Raji (cell line): ENCODE data around the gene RIOK3.

Source experiments
- POLR2A ChIP-seq: IDR thresholded peaks from 2 replicates; pipeline ENCODE4 v1.6.1; 2011; ENCODE audit warnings: low read depth, low read length, control low read depth; ENCODE audit not compliant: insufficient read depth

The RIOK3 gene

DNA sequence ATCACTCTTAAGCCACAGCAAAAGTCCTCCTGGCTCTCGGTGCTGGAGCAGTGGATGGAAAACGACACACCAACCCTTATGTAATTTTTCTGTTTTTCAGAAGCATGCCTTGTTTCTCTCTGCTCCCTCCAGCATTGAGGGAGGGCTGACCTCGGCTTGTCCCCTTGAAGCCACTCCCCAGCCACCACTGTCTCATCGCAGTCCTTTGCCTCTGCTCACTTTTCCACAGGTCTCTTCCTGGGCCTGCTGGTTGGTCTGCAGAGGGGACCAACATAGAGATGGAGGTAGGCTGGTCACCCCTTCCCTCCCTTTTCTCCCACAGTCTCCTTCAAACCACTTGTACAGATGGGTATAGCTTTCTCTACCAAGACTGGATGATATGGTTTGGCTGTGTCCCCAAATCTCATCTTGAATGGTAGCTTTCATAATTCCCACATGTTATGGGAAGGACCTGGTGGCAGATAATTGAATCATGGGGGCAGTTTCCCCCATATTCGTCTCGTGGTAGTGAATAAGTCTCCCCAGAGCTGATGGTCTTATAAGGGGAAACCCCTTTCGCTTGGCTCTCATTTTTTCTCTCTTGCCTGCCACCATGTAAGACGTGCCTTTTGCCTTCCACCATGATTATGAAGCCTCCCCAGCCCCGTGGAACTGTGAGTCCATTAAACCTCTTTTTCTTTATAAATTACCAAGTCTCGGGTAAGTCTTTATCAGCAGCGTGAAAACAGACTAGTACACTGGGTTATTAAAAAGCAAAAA is 14.3 kb upstream of the RIOK3 start:
- no peak for TF ChIP-seq POLR2A

DNA sequence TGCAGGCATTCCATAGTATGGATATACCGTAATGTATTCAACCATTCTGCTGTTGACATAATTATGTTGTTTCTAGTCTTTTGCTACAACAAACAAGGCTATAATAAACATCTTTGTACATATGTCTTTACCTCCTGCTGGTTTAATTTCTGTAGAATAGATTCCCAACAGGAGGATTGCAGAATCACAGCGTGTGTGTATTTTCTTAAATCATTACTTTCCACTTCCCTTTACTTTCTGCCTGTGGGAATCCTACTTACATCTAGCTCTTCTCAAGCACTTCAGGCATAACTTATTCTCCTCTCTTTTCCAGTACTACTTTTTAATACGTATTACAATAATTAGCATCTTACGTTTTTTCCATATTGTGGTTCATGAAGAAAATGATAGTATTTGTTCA is 13.0 kb upstream of the RIOK3 start:
- TF ChIP-seq POLR2A: no peak

DNA sequence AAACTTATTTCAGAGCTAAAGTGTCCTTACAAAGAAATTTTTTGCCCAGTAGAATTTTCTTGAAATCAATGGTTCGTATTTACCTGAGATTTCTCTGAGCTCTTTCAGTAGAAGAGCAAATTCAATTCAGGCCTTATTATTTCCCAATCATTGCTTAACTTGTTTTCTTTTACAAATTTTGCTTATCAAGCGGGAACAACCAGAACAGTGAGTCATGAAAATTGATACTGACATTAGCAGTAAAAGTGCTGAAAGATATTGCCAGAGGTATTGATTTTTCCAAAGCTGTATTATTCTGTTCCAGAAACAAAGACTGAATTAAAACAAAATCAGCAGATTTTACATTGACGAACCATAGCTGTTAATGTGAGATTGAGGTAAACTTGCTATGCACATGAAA is 10.1 kb upstream of the RIOK3 start:
- TF ChIP-seq POLR2A: no peak

DNA sequence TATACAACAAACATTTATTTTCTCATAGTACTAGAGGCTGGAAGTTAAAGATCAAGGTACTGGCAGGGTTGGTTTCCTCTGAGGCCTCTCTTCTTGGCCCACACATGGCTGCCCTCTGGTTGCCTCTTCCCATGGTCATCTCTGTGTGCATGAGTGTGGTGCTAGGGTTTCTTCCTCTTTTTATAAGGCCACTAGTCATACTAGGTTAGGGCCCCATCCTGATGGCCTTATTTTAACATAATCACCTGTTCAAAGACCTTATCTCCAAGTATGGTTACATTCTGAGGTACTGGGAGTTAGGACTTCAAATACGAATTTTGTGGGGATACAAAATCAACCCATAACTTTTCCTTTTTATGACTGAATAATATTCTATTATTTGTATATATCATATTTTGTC is 4.8 kb upstream of the RIOK3 start:
- no peak for TF ChIP-seq POLR2A

DNA sequence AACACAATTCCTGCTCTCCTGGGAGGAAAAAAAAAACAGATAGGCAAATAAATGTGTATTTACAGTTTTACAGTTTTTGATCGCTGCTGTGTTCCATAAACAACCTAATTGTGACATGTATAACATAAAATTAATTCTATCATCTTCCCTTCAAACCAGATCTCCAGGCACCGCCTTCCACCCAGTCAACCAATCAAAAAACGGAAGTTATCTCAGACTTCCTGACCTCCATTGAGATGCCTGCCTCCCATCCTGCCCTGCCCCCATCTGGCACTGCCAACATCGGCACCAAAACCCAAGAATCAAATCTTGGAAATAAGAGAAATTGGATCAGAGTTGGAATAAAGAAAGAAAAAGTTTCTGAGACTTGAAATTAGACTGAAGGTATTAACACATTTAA is 3.1 kb upstream of the RIOK3 start:
- no peak for TF ChIP-seq POLR2A

DNA sequence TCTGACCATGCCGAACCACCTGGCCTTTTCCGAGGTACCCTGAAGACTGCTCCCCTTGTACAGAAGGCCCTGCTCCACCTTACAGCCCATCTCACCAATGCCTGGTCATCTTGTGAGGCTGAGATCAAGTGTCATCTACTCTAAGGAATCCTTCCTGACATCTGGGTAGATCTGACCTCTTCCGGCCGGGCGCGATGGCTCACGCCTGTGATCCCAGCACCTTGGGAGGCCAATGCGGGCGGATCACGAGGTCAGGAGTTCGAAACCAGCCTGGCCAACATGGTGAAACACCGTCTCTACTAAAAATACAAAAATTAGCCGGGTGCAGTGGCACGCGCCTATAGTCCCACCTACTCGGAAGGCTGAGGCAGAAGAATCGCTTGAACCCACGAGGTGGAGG is 2.1 kb upstream of the RIOK3 start:
- TF ChIP-seq POLR2A: no peak

DNA sequence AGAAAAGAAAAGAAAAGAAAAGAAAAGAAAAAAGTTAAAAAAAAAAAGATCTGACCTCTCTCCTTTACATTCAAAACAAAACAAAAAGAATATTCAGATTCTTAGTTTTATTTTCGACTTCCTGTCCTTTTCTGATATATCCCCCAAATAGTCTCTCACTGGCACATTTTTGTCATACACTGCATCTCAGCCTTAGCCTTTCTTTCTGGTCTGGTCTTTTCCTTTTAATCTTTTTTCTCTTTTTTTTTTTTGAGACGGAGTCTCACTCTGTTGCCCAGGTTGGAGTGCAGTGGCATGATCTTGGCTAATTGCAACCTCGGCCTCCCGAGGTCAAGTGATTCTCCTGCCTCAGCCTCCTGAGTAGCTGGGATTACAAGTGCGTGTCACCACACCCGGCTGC is 1.6 kb upstream of the RIOK3 start:
- TF ChIP-seq POLR2A: no peak

DNA sequence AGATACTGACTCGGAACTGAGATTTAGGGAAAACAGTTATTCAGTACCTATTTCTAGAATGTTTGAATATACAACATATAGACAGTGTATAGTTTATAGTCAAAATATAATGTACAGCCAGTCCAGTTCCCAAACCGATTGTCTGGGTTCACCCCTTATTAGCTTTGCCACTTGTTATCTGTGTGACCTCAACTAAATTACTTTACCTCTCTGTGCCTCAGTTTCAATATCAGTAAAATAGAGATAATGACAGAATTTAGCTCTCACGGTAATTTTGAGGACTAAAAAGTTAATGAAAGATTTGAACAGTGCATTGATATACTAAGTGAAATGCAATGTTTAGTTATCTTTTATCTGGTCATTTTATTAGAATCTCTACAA is 750 bp upstream of the RIOK3 start:
- TF ChIP-seq POLR2A: no peak

DNA sequence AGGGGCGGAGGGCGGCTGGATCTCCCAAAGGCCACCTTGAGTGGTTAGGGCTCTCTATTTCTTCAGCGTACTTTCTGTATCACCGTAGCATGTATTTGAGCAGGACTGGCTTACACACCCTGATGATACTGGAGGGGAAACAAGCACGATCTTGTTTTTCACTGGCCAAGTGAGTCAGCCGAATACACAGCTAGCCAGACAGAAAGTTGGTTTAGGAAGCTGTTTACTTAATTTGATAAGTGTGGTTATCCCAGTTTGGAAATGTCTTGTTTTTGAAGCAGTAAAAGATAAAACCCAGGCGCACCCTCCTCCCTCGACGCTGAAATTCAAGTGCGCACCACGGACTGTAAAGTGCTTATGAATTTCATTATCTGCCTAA is 582 bp downstream of the RIOK3 start:
- no peak for TF ChIP-seq POLR2A

DNA sequence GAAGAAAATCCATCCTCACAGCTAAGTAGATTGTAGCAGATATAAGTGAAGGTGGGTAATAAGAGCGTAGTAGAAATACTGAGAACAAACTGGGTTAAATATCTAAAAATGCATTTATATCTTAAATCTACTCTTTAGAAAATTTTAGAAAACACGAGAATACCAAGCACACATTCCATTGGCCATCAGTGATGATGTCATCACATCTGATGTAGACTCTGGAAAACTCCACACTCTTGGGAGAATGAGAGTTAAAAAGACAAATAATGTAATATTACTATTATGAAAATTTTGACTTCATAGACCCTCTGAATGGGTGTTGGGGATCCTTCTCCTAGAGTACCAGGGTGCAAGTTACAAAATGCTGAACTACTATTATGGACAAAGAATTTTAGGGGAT is 3.7 kb downstream of the RIOK3 start:
- TF ChIP-seq POLR2A: no peak

DNA sequence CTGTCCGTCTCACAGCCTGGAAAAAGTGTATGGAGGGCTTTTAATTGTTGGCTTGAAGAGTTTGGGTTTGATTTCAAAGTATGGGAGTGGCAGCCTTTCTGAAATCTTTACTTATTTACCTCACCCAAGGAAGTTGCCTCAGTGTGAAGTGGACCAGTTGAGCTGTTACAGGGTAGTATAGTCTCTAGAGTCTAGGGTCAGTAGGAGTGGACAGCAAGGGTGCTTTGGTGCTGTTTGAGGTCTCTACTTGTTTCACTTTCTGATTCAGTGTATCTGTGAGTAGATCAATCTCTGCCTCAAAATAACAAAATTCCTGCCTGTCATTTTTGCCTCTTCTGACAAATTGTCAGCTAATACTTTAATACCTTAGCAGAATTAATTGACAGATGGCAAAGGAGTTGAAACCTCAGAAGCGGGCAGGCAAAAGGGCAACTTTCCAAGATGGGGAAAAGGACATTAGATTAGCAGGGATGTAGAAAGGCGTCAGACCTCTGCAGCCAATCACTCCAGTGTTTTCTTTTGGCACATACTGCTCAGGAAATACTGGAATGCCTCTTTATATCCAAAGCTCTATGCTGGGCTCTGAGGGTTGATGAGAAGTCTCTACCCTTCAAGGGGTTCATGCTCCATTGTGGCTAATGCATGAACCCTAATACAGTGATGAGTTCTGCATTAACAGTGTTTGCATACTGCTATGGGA is 5.9 kb downstream of the RIOK3 start:
- no peak for TF ChIP-seq POLR2A

DNA sequence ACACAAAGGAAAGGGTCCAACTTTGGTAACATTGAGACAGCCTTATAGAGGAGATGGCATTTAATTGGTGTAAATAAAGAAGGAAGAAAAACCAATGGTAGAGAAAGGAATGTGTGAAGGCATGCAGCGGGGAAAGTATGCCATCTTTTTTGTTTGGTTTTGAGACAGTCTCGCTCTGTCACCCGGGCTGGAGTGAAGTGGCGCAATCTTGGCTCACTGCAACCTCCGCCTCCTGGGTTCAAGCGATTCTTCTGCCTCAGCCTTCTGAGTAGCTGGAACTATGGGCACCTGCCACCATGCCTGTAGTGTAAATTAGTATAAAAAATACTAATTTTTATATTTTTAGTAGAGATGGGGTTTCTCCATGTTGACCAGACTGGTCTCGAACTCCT is 6.4 kb downstream of the RIOK3 start:
- TF ChIP-seq POLR2A: no peak

DNA sequence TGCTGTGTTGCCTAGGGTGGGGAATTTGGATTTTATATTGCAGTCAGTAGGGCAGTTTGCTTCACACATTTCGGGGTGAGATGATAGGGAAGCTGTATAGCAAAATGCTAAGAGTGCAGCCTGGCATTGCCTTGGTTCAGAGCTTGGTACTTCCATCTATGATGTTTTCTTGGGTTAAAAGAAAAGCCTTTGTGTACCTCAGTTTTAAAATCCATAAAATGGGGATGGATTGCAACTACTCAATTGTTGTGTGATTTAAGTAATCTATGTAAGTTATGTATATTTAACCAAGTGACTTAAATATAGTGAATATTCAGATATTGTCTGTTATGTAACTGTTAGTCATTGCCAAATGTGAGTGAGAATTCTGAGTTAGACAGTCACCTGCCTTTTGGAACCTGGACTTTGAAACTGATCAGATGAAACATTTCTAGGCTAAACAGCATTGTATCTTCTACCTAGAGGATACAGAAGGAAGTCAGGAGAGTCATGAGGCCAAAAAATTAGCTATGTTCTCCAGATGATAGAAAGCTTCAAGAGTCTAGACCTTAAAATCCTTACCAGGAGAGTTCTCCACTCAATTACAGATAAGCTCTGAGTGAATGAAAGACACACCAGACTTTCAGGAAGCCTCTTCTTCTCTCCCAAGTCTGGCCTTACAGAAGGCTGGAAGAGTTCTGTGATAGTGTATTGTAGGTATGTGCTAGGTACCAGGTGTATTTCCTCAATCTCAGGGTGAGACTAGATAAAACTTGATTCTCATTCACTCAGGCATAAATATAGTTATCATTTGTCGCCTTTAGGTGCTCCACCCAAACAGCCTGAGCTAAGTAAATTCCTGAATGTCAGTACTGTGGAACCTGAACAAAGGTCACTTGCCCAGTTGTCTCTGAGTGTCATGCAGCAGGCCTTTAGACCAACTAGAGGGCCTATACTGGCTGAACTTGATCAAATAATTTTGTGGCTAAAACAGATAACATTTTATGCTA is 7.5 kb downstream of the RIOK3 start:
- TF ChIP-seq POLR2A: no peak

DNA sequence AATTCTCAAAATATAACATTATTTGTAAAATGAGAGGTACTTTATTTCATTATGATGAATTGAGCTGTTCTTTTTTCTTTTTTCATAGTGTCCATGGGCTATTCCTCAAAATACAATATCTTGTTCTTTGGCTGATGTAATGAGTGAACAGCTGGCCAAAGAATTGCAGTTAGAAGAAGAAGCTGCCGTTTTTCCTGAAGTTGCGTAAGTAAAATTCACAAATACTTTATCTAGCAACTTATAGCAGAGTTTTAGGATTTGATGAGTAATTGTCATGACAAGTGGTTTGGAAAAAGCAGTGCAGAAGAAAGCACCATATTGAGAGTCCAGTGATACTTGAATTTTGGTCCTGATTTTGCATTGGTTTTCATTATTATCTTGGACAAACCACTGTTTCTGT is 9.8 kb downstream of the RIOK3 start:
- no peak for TF ChIP-seq POLR2A

DNA sequence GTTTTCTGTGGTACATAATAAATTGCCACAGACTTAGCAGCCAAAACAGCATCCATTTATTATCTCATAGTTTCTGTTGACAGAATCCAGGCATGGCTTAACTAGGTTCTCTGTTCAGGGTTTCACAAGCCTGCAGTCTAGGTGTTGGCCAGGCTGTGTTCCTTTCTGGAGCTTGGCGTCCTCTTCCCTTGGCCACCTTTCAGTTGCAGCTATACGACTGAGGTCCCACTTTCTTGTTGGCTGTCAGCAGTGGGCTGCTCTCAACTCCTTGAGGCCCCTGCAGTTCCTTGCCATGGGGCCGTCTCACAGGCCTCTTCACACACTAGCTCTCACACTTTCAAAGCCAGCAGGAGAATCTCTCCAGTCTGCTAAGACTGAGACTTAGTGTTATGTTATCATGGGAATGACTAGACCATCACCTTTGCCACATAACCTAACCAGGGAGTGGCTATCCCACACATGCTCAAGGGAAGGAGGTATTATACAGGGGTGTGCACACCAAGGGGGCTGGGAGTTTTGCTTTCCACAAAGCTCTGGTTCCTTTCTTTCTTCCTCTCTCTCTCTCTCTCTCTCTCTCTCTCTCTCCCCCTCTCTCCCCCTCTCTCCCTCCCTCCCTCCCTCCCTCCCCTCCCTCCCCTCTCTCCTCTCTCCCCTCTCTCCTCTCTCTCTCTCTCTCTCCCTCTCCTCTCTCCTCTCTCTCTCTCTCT is 15.8 kb downstream of the RIOK3 start:
- TF ChIP-seq POLR2A: no peak
